GM19467 (cell line): ENCODE results near the gene FAM193A.
"Not testable (repeated sequence)": the region's sequence is repeated elsewhere in the genome, so short reads cannot be mapped to it uniquely, and the experiment has no call there.

Experiments used
- ATAC-seq: cut with Tn5 transposase; IDR thresholded peaks from one replicate; pipeline ENCODE4 v1.9.1; 2021; ENCODE audit warnings: mild to moderate bottlenecking, moderate library complexity; ENCODE audit not compliant: unreplicated experiment

Gene FAM193A

GRCh38 chr4:2721586-2721985 lies 185.1 kb downstream of the FAM193A start:
- no peak for ATAC-seq

GRCh38 chr4:2722033-2722432 lies 185.6 kb downstream of the FAM193A start:
- no peak for ATAC-seq

GRCh38 chr4:2723751-2724150 lies 187.3 kb downstream of the FAM193A start:
- ATAC-seq: no peak

GRCh38 chr4:2725380-2725779 lies 188.9 kb downstream of the FAM193A start:
- ATAC-seq: no peak

GRCh38 chr4:2726881-2727280 lies 190.4 kb downstream of the FAM193A start:
- not testable (repeated sequence) for ATAC-seq

GRCh38 chr4:2728221-2728620 lies 191.8 kb downstream of the FAM193A start:
- no peak for ATAC-seq

GRCh38 chr4:2728806-2729532 lies 192.5 kb downstream of the FAM193A start:
- ATAC-seq: no peak

- ATAC-seq: no peak
Observed at GRCh38 chr4:2729533-2729875, 193.1 kb downstream of the FAM193A start.

GRCh38 chr4:2731907-2732317 lies 195.5 kb downstream of the FAM193A start:
- no peak for ATAC-seq

- ATAC-seq: no peak
Observed at GRCh38 chr4:2732526-2732925, 196.1 kb downstream of the FAM193A start.

- ATAC-seq: no peak
Observed at GRCh38 chr4:2733001-2733843, 196.8 kb downstream of the FAM193A start.

GRCh38 chr4:2733844-2734574 lies 197.6 kb downstream of the FAM193A start:
- ATAC-seq: no peak

GRCh38 chr4:2734612-2735011 lies 198.2 kb downstream of the FAM193A start:
- no peak for ATAC-seq

- ATAC-seq: no peak
Observed at GRCh38 chr4:2735869-2736268, 199.4 kb downstream of the FAM193A start.

- not testable (repeated sequence) for ATAC-seq
Observed at GRCh38 chr4:2738296-2738695, 201.8 kb downstream of the FAM193A start.

GRCh38 chr4:2741626-2742025 lies 205.2 kb downstream of the FAM193A start:
- ATAC-seq: no peak

GRCh38 chr4:2742081-2742822 lies 205.8 kb downstream of the FAM193A start:
- ATAC-seq: no peak

- no peak for ATAC-seq
Observed at GRCh38 chr4:2742823-2743517, 206.5 kb downstream of the FAM193A start.

GRCh38 chr4:2743518-2744445 lies 207.3 kb downstream of the FAM193A start:
- ATAC-seq: no peak
